GM12875 (cell line): Measurements from ENCODE around the gene ZPLD1.

Experiments used
- H3K4me3 ChIP-seq: one replicate; pipeline ENCODE4 v1.5.1; 2011; ENCODE audit warnings: low read depth, low read length, control low read depth
- CTCF ChIP-seq: IDR thresholded peaks from 2 replicates; pipeline ENCODE4 v1.5.1; 2011; ENCODE audit warnings: low read depth, mild to moderate bottlenecking, control low read depth, inconsistent platforms, low read length, moderate library complexity, borderline replicate concordance; ENCODE audit not compliant: insufficient read depth

ZPLD1 gene

GRCh38 chr3:102511168-102511567, 76.4 kb downstream of the ZPLD1 start:
- H3K4me3 ChIP-seq = no peak overlapping the region
- no peak for TF ChIP-seq CTCF

- TF ChIP-seq CTCF = no peak
- H3K4me3 ChIP-seq = no peak overlapping the region
These were observed 76.8 kb downstream of the ZPLD1 start for GRCh38 chr3:102511639-102512038.

DNA sequence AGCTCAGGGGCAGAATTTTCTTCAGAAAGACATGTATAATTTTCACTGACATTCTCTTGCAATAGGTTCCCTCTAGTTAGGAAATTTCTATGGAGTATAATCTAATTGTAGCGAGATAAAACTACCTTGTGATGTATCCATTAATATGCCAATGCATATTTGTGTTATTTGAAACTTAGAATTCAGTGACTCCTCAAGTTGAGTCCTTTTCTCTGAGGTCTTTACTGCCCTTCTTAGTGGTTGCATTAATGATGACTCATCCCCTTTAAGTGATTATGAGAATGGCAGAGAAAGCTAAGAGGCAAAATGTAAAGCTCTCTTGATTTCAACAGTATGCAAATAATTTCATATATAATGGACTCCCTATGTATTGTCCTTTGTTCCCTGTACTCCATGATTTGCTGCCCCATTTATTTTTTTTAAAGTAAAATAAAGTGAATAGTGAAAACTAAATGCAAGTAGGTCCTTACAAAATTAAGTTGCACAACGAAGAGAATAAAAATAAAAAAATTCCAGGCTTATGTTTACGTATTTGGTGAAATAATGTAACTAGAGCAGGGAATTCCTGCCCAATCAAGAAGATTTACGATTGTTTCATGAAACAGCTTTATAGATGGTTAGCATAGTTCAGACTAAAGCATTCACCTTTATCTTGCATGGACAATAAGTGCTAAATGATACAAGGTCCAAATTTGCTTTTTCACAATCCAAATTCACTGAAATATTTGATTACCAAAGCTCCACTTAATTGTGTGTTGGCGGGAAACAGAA, 78.1 kb downstream of the ZPLD1 start:
- no peak for TF ChIP-seq CTCF
- no peak overlapping the region for H3K4me3 ChIP-seq

DNA sequence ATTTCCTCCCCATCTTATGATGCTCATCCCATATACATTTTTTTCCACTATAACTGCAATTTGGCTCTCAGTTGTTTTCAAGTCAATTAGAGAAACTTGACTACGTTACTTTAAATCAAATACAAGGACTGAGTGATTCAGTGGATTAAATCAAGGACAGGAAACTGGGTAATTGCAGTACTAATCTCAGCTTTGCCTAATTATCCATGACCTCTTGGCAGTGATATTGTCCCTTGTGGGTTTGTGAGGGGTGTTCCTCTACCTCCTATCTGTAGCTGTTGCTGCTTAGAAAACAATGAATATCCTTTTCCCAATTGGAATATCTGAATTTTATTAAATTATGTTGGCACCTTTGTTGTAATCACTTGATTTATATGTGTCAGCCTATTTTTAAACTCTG, 79.4 kb downstream of the ZPLD1 start:
- no peak for TF ChIP-seq CTCF
- no peak overlapping the region for H3K4me3 ChIP-seq

- TF ChIP-seq CTCF = no peak
- H3K4me3 ChIP-seq = no peak overlapping the region
These were observed 86.4 kb downstream of the ZPLD1 start for GRCh38 chr3:102521246-102521645.

DNA sequence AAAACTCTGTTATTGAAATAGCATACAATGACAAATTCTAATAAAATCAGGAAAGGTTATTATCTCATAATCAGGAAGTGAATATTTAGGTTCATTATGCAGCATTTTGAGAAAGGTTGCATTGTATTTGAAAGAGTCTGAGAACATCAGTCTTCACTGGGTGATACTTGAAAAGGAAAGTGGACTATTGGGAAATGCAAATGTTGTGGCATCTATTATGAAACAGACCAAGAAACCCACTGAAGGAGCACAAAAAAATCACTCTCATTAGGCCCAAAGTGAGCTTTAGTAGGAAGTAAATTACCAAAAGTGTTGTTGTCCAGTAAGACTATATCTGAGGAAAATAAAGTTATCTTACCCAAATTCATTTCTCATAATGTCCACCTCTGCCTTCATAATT, 90.8 kb downstream of the ZPLD1 start:
- no peak overlapping the region for H3K4me3 ChIP-seq
- no peak for TF ChIP-seq CTCF

DNA sequence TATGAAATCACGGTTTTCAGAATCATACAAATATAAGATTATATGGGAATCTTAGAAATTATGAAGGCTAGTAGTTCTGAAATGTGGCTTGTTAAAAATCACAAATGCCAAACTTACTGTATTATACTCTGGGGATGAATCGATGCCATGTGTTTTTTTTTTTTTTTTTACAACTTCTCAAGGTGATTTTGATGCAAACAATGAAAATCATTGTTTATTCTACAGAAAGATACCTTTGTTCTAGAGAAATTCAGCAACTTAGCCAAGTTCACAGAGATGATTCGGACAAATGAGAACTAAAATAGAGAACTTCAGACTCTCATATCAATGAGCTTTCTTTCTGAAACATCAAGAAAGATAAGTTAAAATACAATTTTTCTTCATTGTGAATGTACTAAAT, 92.0 kb downstream of the ZPLD1 start:
- no peak overlapping the region for H3K4me3 ChIP-seq
- no peak for TF ChIP-seq CTCF
